Caco-2 (cell line): Measurements from ENCODE around the gene NPSR1. TPM values are rescaled to one million over a fixed set of nuclear protein-coding genes. Genes with fewer than 3 reads are reported as not detected.

Experiments used
- BruUV-seq: library from RNA; stranded (reverse); fragments of 400-500 nt; replicated peaks from 2 replicates; lab custom pipeline; 2021; lab: Mats Ljungman, UMichigan
- CTCF ChIA-PET: fragments of 300-600 bp; sonication (Branson Sonifier 250); formaldehyde crosslinking; loops from one replicate; lab custom pipeline; 2022; ENCODE audit warnings: antibody characterized with exemption; lab: Charles Lee
- POLR2A ChIA-PET: fragments of 300-600 bp; sonication (Branson Sonifier 250); formaldehyde crosslinking; loops from one replicate; lab custom pipeline; 2022; ENCODE audit warnings: antibody characterized with exemption; lab: Charles Lee
- DNase-seq, 2 experiments: peaks; one replicate each; pipeline versions ENCODE4 v3.0.0 to v3.0.0-alpha.2; 2020 to 2022
- H3K27me3 ChIP-seq: replicated peaks from 2 replicates; pipeline ENCODE4 v1.6.0; 2011; ENCODE audit warnings: low read length; ENCODE audit not compliant: control insufficient read depth, insufficient read depth
- H3K36me3 ChIP-seq: 2 replicates; pipeline ENCODE4 v1.5.1; 2011; ENCODE audit warnings: low read length; ENCODE audit not compliant: control insufficient read depth, insufficient read depth
- H3K4me1 ChIP-seq: fragments of 250-450 bp; sonication (Bioruptor Pico); 2 replicates; pipeline ENCODE4 v1.5.1; 2020; ENCODE audit warnings: mild to moderate bottlenecking
- H3K4me3 ChIP-seq: 2 replicates; pipeline ENCODE4 v1.5.1; 2011; ENCODE audit warnings: low read depth, mild to moderate bottlenecking, control low read depth, low read length
- H3K9me3 ChIP-seq: fragments of 250-450 bp; sonication (Bioruptor Pico); 2 replicates; pipeline ENCODE4 v1.5.1; 2020; ENCODE audit warnings: mild to moderate bottlenecking, moderate library complexity
- H3K27ac Mint-ChIP-seq: one replicate; pipeline ENCODE4 v1.8.0; 2022; ENCODE audit warnings: mixed read lengths; ENCODE audit not compliant: unreplicated experiment
- H3K27me3 Mint-ChIP-seq: one replicate; pipeline ENCODE4 v1.8.0; 2022; ENCODE audit warnings: mixed read lengths; ENCODE audit not compliant: insufficient read depth, unreplicated experiment
- H3K36me3 Mint-ChIP-seq: one replicate; pipeline ENCODE4 v1.8.0; 2022; ENCODE audit warnings: mild to moderate bottlenecking, mixed read lengths; ENCODE audit not compliant: insufficient read depth, unreplicated experiment
- H3K4me1 Mint-ChIP-seq: one replicate; pipeline ENCODE4 v1.8.0; 2022; ENCODE audit warnings: low read depth, mixed read lengths; ENCODE audit not compliant: unreplicated experiment
- H3K4me3 Mint-ChIP-seq: one replicate; pipeline ENCODE4 v1.8.0; 2022; ENCODE audit warnings: mild to moderate bottlenecking, moderate library complexity, mixed read lengths; ENCODE audit not compliant: unreplicated experiment
- H3K9me3 Mint-ChIP-seq: one replicate; pipeline ENCODE4 v1.8.0; 2022; ENCODE audit warnings: mixed read lengths; ENCODE audit not compliant: unreplicated experiment
- CTCF ChIP-seq, 2 experiments: fragments of 200-600 bp in 1 of 2; IDR thresholded peaks; 1 replicate in 1 of 2; 2 replicates in 1 of 2; pipeline versions ENCODE4 v1.5.1 to v1.8.0; 2011 to 2022; ENCODE audit warnings: antibody characterized with exemption in 1 of 2, control low read depth in 1 of 2, inconsistent platforms in 1 of 2, low read depth in 1 of 2, low read length in 1 of 2, mild to moderate bottlenecking in 1 of 2, moderate library complexity in 1 of 2; ENCODE audit not compliant: insufficient read depth in 1 of 2, severe bottlenecking in 1 of 2, unreplicated experiment in 1 of 2
- intact Hi-C: fragments of 100-400 bp; cut with micrococcal nuclease; formaldehyde crosslinking; loops from one replicate; pipeline ENCODE4 v1.10.0; 2022; ENCODE audit not compliant: unreplicated experiment
- total RNA-seq: library from RNA; stranded (reverse); gene quantifications from 2 replicates; pipeline ENCODE4 v1.2.3, GENCODE V29; 2022

Gene NPSR1
- total RNA-seq, 1 experiment from 2014 or later = not detected

DNA sequence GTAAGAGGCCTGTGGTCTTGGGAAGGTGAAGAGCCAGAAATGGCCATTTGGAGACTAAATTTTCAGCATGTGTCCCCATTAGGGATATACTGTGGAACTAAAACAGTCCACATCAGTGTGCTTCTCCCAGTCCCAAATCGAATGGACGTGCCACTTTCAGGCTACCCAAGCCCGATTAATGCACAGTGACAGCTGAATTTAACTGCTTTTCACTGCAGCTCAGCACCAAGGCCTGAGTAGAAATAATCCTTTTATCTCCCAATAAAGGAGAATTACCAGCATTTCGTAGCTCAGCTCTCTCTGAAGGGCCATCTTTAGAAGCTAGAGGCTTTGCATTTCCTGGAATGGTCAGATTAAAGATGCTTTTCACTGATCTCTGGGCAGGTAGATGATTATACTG, 183.3 kb downstream of the NPSR1 start:
- H3K9me3 ChIP-seq = no peaks in the 10 kb centered on the region
- intact Hi-C loops = no loop called here
- Mint-ChIP-seq H3K27ac (no peak overlapping the region), H3K4me1 (peaks cover 22% of the 10 kb centered on the region), H3K4me3 (no peak overlapping the region), H3K27me3 (peaks cover 6% of the 10 kb centered on the region), H3K9me3 (peaks cover 20% of the 10 kb centered on the region), H3K36me3 (no peaks in the 10 kb centered on the region)
- no peak for TF ChIP-seq CTCF (IDR thresholded peaks at IDR 0.05; ENCODE audit: insufficient read depth in 1 of 2, low read depth in 1 of 2, low read length in 1 of 2, severe bottlenecking in 1 of 2, unreplicated experiment in 1 of 2)
- DNase-seq = no peak
- no peaks in the 10 kb centered on the region for H3K27me3 ChIP-seq
- ChIA-PET POLR2A (no interaction called here), CTCF (no interaction called here)
- peaks cover 6% of the 10 kb centered on the region; the same call in 1 of the 2 replicates for H3K4me1 ChIP-seq
- H3K4me3 ChIP-seq = no peak overlapping the region
- BruUV-seq = no TSS peak
- no peaks in the 10 kb centered on the region for H3K36me3 ChIP-seq

DNA sequence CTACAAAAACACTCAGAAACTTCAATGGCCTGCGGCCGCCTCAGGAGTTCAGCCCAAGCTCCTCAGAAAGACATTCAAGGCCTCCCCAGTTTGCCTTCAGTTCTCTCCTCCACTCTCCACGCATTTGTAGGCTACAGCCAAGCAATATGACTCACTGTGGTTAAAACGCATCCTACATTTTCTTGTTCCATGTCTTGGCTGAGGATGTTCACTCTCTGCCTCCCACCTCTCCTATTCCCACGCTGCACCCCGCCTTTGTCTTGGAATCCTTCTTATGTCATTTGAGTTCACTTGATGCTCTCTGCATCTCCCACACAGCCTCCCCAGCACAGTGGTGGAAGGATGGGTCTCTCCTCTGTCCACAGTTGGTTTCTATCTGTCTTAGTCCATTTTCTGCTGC, 184.8 kb downstream of the NPSR1 start:
- Mint-ChIP-seq H3K9me3 (peaks cover 18% of the 10 kb centered on the region), H3K4me1 (peaks cover 21% of the 10 kb centered on the region), H3K27me3 (peaks cover 6% of the 10 kb centered on the region), H3K4me3 (no peak overlapping the region), H3K27ac (no peak overlapping the region), H3K36me3 (no peaks in the 10 kb centered on the region)
- intact Hi-C loops = no loop called here
- BruUV-seq = no TSS peak
- no peak for DNase-seq
- CTCF ChIA-PET = no interaction called here
- Histone ChIP-seq H3K9me3 (no peaks in the 10 kb centered on the region), H3K4me1 (peaks cover 6% of the 10 kb centered on the region; the same call in 1 of the 2 replicates), H3K36me3 (no peaks in the 10 kb centered on the region), H3K4me3 (no peak overlapping the region), H3K27me3 (no peaks in the 10 kb centered on the region)
- POLR2A ChIA-PET = no interaction called here
- no peak for TF ChIP-seq CTCF (IDR thresholded peaks at IDR 0.05; ENCODE audit: insufficient read depth in 1 of 2, low read depth in 1 of 2, low read length in 1 of 2, severe bottlenecking in 1 of 2, unreplicated experiment in 1 of 2)

- H3K9me3 ChIP-seq = no peaks in the 10 kb centered on the region
- BruUV-seq = no TSS peak
- intact Hi-C loops = no loop called here
- no peak for DNase-seq
- peaks cover 7% of the 10 kb centered on the region for H3K9me3 Mint-ChIP-seq
- no peak overlapping the region for H3K27ac Mint-ChIP-seq
- no peaks in the 10 kb centered on the region for H3K27me3 Mint-ChIP-seq
- peaks cover 6% of the 10 kb centered on the region; the same call in 1 of the 2 replicates for H3K4me1 ChIP-seq
- no peaks in the 10 kb centered on the region for H3K27me3 ChIP-seq
- H3K36me3 ChIP-seq = no peaks in the 10 kb centered on the region
- peaks cover 12% of the 10 kb centered on the region for H3K4me1 Mint-ChIP-seq
- no peaks in the 10 kb centered on the region for H3K36me3 Mint-ChIP-seq
- TF ChIP-seq CTCF (IDR thresholded peaks at IDR 0.05; ENCODE audit: insufficient read depth in 1 of 2, low read depth in 1 of 2, low read length in 1 of 2, severe bottlenecking in 1 of 2, unreplicated experiment in 1 of 2) = no peak
- H3K4me3 Mint-ChIP-seq = no peak overlapping the region
- POLR2A ChIA-PET = interaction anchor here (0.6 kb wide), 1 partner anchor 155 kb away, joined by 3 read pairs; no protein-coding TSS in a partner anchor
- CTCF ChIA-PET = interaction anchor here (1.3 kb wide), 1 partner anchor 20 kb away, joined by 3 read pairs; no protein-coding TSS in a partner anchor
- no peak overlapping the region for H3K4me3 ChIP-seq
Observed at GRCh38 chr7:34844406-34844805, 186.4 kb downstream of the NPSR1 start.
